HL-60 (cell line): ENCODE results near the gene KCNRG.
"Not testable (repeated sequence)": the region's sequence is repeated elsewhere in the genome, so short reads cannot be mapped to it uniquely, and the experiment has no call there.

ENCODE experiments used
- DNase-seq, 2 experiments: peaks; one replicate each; pipeline ENCODE4 v3.0.0-alpha.2; 2010 to 2020; ENCODE audit warnings: low read depth in 1 of 2, low spot score in 1 of 2
- H3K27ac ChIP-seq: fragments of 250-450 bp; sonication (Bioruptor Pico); replicated peaks from 2 replicates; pipeline ENCODE4 v1.5.1; 2020; ENCODE audit warnings: mild to moderate bottlenecking, moderate library complexity
- H3K27me3 ChIP-seq: fragments of 250-450 bp; sonication (Bioruptor Pico); 2 replicates; pipeline ENCODE4 v1.5.1; 2021; ENCODE audit warnings: mild to moderate bottlenecking, moderate library complexity; ENCODE audit not compliant: insufficient read depth, poor library complexity, severe bottlenecking
- H3K4me3 ChIP-seq: replicated peaks from 2 replicates; pipeline ENCODE4 v1.5.1; 2011; ENCODE audit warnings: mild to moderate bottlenecking, control low read depth, low read length; ENCODE audit not compliant: insufficient read depth
- CTCF ChIP-seq: IDR thresholded peaks from one replicate; pipeline ENCODE4 v1.5.1; 2011; ENCODE audit warnings: low read length, control low read depth, inconsistent platforms; ENCODE audit not compliant: insufficient read depth
- GABPA ChIP-seq: IDR thresholded peaks from 2 replicates; pipeline ENCODE4 v1.6.1; 2012; ENCODE audit warnings: low read depth
- POLR2AphosphoS5 ChIP-seq: IDR thresholded peaks from 2 replicates; pipeline ENCODE4 v1.6.1; 2012; ENCODE audit warnings: low read depth
- REST ChIP-seq: IDR thresholded peaks from 2 replicates; pipeline ENCODE4 v1.6.1; 2012; ENCODE audit warnings: low read depth; ENCODE audit not compliant: insufficient replicate concordance
- SPI1 ChIP-seq: IDR thresholded peaks from 2 replicates; pipeline ENCODE4 v1.6.1; 2012; ENCODE audit warnings: low read depth, mild to moderate bottlenecking, borderline replicate concordance

Gene KCNRG

GRCh38 chr13:49985129-49985528, 30.1 kb upstream of the KCNRG start:
- no peak overlapping the region for H3K27ac ChIP-seq
- DNase-seq: no peak
- no peaks in the 10 kb centered on the region for H3K27me3 ChIP-seq
- TF ChIP-seq POLR2AphosphoS5: no peak
- no peak for TF ChIP-seq CTCF
- TF ChIP-seq REST: no peak
- no peak for TF ChIP-seq GABPA
- no peak for TF ChIP-seq SPI1
- H3K4me3 ChIP-seq: no peak overlapping the region

- no peaks in the 10 kb centered on the region for H3K27me3 ChIP-seq
- DNase-seq: no peak
- TF ChIP-seq GABPA: no peak
- TF ChIP-seq POLR2AphosphoS5: no peak
- no peak for TF ChIP-seq CTCF
- TF ChIP-seq REST: no peak
- TF ChIP-seq SPI1: no peak
- no peak overlapping the region for H3K4me3 ChIP-seq
- no peak overlapping the region for H3K27ac ChIP-seq
These were observed 28.8 kb upstream of the KCNRG start for GRCh38 chr13:49986471-49986870.

GRCh38 chr13:49990612-49991011, 24.6 kb upstream of the KCNRG start:
- DNase-seq, H3K27me3 ChIP-seq, H3K27ac ChIP-seq, H3K4me3 ChIP-seq: not testable (repeated sequence)

GRCh38 chr13:49993111-49993510, 22.1 kb upstream of the KCNRG start:
- no peak overlapping the region for H3K27ac ChIP-seq
- DNase-seq: no peak
- H3K4me3 ChIP-seq: no peak overlapping the region
- no peak for TF ChIP-seq REST
- TF ChIP-seq CTCF: no peak
- no peak for TF ChIP-seq SPI1
- no peak for TF ChIP-seq POLR2AphosphoS5
- TF ChIP-seq GABPA: no peak
- H3K27me3 ChIP-seq: no peaks in the 10 kb centered on the region
